Measurements from ENCODE around the gene COX5B.

The COX5B gene

GRCh38 chr2:97697252-97698235 is 51.7 kb downstream of the COX5B start:
- TF ChIP-seq CTCF (conservative IDR thresholded peaks at IDR 0.05): peak; percentile 92
- no peak overlapping the region for H3K27ac ChIP-seq
